NK-92 treated with Interleukin-12 subunit alpha and Interleukin-12 subunit beta, amount 100 ng/mL, for 24 hours (cell line): Measurements from ENCODE around the gene SERPINA3.
"Not testable (repeated sequence)": the region's sequence is repeated elsewhere in the genome, so short reads cannot be mapped to it uniquely, and the experiment has no call there.

Source experiments
- DNase-seq: peaks from one replicate; lab custom pipeline; 2025; lab: John Stamatoyannopoulos, UW

Gene SERPINA3

DNA sequence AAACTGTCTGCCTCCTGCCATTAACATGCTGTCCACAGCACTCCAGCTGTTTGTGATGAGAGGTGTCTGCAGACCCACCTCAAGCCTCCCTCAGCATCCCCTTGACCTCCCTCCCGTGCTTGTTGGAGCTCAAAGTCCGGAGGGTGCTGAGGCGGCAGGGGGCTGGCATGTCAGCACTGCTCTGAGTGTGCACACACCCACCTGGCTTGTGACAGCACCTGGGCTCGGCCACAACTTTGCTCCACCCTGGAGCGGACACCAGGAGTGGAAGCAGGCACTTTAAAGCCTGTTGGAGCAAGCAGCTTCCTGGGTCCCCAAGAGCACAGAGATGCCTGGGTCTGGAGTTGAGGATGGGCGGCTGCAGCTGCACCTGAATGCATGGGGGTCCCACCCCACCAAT is 20.9 kb downstream of the SERPINA3 start:
- no peak for DNase-seq

DNA sequence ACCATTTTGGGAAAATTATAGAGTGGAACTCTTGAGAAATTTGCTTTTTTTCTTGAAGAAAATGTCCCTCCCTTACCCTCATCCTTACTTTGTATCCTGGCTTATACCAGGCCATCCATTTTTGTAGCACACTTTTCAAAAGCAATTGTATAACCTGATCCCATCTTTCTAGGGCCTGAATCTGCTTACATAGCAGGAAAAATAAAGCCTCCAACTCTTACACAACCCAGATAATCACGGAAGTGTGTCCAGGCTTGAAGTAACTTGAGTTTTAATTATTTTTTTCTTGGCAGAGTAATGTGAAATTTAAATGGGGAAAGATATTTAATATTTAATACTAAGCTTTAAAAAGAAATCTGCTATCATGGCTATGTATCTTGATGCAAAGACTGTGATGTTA is 23.0 kb downstream of the SERPINA3 start:
- DNase-seq = no peak

DNA sequence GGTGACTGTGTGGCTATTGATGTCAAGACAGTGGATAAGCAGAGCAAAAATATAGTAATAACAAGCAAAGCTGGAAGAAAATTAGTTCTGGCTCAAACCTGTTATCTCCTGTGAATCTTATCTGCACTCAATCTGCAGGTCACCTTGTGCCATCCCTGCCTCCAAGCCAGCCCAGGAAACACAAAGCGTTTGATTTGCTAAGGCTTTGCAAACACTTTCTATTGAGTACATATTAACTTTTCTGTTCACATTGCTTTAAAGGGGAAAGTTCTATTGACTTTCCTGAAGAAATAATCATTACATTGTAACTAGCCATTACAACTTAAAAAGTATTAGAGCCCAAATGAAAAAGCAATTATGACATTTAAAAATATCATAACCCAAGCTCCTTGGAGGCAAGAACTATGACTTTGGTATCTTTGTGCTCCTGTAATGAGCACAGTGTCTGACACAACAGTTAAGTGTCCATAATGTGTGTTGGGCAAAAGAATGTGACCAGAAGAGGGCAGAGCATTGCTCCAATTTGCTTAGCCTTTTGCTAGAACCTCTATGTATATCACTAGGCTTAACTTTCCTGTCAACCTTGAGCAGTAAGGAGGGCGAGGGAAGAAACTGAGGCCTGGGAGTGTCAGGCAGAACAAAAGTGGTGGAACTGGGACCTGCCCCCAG is 24.7 kb downstream of the SERPINA3 start:
- DNase-seq = no peak

DNA sequence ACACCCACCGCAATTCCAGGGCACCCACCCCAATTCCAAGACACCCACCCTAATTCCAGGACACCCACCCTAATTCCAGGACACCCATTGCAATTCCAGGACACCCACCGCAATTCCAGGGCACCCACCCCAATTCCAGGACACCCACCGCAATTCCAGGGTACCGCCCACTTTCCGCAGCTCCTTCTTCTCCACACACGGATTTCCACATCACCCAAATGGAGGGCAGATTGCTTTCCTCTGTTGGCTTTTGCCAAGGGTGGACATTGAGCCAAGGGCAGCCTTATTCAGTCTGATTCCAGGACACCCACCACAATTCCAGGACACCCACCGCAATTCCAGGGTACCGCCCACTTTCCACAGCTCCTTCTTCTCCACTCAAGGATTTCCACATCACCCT is 25.6 kb downstream of the SERPINA3 start:
- DNase-seq = not testable (repeated sequence)

DNA sequence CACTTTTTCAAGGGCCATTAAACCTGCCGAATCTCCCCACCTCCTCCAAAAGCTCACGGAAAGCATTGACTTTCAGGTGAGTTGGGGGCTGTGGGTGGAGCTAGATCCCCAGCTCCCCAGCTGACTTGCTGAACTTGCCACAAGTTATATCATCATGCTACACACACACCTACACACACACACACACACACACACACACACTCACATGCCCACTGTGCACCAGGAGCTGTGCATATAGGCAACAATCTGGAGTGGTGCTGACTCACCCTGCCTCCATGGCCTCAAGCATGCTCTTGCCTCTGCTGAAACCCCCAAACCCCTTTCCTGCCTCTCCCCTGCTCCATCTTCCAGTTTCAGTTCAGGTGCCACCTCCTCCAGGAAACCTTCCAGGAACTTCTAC is 26.1 kb downstream of the SERPINA3 start:
- no peak for DNase-seq

DNA sequence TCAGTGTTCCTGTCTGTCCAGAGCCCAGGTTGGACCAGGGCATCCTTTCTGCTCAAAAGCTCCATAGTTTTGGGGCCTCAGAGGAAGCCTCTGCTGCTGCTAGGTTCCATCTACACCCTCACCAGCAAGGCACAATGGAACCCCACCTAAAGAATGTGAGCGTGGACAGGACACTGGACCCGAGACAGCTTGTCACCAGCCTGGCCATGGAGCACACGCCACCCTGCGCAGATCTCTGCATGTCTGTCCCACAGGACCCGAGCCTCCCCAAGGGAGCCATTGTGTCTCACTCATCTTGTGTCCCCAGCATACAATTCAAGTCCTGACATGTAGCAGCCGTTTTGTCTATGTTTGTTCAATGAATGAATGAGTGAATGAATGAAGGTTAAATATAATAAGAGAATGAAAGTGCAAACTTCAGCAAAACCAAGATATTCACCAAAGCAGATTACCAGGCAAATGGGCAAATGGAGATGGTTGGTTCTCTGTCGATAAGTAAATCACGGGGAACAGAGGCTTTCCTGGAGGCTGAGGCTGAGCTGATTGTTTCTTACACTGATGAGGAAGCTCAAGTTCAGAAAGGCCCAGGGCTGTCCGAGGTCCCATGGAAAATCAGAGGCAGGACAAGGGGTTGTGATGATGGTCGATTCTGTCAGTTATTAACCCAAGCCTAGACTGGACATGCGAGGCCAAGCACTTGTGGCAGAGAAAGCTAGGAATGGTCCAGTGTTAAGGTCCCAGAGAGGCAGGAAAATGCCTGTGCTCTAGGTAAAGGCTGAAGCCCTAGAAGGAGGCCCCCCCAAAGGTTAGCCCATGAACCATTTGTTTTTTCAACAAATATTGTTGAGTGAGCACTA is 27.0 kb downstream of the SERPINA3 start:
- no peak for DNase-seq

DNA sequence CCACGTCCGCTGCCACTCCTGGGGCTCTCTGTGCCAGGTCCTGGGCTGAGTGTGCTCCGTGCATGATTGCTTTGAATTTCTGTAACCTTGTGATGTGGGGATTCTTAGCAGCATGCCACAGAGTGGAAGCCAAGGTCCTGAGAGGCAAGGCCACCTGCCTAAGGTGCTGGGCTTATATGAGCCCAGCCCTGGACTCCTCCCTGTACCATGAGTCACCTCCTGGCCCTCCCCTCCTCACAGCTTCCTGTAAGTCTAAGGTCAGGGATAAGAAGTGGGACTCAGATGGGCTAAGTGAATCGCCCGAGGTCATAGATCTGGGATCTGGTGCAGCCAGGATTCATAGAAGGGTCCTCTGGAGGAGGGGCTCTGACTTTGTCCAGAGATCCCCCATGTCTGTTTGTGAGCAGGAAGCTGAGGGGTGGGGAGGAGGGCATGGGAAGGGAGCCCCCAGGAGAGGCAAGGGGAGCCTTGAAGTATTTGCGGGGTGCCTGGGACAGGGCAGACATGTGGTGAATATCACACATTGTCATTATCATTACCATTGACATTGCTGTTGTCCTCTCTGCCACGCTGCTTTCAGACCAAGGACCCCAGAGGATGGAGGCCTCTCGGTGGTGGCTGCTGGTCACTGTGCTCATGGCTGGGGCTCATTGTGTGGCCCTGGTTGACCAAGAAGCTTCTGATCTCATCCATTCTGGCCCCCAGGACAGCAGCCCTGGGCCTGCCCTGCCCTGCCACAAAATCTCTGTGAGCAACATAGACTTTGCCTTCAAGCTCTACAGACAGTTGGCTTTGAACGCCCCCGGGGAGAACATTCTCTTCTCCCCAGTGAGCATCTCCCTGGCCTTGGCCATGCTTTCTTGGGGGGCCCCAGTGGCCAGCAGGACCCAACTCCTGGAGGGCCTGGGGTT is 28.8 kb downstream of the SERPINA3 start:
- DNase-seq = no peak

DNA sequence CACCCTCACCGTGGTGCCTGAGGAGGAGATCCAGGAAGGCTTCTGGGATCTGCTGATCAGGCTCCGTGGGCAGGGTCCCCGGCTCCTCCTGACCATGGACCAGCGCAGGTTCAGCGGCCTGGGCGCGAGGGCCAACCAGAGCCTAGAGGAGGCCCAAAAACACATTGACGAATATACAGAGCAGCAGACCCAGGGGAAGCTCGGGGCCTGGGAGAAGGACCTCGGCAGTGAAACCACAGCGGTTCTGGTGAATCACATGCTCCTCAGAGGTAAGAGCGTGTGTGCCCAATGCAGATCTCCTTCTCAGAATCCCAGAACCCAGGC is 29.4 kb downstream of the SERPINA3 start:
- DNase-seq = no peak

DNA sequence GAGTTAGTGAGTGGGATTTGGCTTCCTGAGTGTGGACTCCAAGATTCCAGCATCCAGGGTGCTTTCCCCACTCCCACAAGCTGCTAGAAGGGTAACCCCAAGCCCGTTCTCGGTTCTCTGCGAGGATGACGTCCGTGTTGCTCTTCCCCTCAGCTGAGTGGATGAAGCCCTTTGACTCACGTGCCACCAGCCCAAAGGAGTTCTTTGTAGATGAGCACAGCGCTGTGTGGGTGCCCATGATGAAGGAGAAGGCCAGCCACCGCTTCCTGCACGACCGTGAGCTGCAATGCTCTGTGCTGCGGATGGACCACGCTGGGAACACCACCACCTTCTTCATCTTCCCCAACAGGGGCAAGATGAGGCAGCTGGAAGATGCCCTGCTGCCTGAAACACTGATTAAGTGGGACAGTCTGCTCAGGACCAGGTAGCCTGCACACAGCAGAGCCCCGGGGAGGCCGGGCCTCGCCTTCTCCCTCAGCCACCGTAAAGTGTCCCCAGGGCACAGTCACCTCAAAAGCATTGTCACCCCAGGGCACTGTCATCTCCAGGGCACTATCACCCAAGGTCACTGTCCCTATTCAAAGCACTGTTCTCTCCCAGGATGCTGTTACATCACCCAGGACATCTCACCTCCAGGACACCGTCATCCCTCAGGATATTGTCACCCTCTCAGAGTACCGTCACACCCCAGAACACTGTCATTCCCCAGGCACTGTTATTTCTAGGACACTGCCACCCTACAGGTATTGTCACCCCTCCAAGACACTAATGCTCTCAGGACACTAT is 31.3 kb downstream of the SERPINA3 start:
- no peak for DNase-seq

DNA sequence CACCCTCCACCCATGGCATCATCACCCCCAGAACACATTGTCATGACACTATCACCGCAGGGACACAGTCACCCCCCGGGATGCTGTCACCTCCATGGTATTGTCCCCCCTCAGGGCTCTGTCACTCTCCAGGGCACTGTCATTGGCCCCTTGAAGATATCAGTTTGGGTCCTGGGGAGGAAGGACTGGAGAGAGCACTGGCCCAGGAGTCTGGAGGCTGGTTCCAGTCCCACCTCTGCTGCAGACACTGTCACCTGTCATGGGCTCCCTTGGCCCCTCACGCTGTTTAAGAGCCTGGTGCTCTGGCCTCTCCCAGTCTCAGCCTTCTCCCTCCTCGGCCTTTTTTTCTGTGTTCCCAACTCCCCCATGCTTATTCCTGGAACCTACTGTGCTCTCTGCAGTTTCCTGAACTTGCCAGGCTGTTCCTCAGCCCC is 31.9 kb downstream of the SERPINA3 start:
- no peak for DNase-seq

DNA sequence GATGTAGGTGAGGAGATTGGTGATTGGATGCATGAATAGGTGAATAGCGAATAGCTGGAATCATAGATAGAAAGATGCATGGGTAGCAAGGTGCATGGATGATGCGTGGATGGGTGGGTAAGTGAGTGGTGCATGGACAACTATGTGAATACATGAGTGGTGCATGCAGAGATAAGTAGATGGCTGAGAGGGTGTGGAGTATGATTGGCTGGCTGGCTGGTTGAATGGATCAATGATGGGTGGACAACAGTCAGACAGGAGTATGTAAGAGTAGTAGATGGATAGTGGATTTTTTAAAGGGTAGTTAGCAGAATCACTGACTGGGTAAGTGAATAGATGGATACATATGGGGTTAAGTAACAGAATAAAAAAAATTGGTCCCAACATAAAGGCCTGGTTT is 33.9 kb downstream of the SERPINA3 start:
- DNase-seq = no peak

DNA sequence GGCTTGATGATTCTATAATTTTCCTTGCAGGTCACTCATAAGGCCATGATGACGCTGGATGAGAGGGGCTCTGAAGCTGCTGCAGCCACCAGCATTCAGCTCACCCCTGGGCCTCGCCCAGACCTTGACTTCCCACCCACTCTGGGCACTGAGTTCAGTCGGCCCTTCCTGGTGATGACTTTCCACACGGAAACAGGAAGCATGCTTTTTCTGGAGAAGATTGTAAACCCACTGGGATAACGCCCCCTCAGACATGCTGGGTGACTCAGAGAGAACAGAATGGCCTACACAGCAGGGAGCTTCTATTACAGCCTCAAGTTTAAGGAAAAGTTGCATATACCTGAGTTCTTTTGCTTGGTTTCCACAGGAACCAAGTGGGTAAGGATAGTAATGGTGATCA is 34.3 kb downstream of the SERPINA3 start:
- no peak for DNase-seq

DNA sequence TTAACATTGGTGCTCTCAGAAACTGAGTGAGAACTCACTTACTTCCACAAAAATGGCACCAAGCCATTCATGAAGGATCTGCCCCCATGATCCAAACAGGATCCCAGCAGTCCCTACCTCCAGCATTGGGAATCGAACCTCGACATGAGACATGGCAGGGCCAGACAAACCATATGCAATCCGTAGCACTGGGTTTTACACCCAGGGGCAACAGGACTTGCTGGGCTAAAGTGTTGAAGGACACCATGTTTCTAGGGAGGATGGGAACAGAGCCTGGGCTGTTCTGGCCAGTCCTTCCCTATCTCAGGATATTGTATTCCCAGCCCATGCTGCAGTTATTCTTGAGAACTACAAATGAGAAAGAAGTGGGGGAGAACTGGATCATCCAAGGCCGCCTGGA is 36.6 kb downstream of the SERPINA3 start:
- no peak for DNase-seq

DNA sequence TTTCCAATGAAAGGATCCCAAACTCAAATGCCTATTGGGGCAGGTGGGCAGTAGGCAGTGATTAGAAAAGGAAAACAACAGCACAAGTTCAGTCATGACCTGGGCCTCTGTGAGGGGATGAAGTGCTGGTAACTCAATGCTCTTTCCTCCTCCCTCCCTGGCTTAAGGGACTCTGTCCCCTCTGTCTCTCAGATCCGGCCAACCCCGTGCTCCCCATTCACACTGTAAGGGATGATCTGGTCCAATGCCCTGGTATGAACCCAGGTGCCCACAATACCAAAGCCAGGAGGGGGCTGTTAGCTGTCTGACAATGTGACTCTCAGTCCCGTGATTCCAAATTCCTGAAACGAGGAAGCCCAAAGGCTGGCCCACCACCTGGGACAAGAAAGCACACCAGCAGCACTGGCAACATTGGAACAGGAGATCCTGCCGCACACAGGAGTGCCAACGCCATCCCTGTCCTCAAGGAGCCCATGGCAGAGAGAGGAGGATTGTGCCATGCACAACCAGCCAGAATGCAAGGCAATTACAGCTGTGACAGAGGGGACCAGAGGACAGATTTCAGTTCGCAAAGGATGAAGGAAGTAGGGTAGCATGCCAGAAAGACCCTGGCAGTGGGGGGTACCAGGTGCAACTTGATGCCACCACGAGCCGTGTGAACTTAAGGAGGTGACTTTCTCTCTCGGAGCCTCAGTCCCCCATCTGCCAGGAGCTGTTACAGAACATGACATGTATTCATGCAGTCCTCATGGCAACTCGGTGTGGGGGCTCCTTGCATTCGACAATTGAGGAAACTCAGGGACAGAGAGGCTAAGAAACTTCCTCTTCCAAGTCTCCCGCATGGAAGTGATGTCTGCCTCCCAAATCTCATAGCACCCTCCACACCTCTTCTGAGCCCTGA is 37.6 kb downstream of the SERPINA3 start:
- DNase-seq = no peak

DNA sequence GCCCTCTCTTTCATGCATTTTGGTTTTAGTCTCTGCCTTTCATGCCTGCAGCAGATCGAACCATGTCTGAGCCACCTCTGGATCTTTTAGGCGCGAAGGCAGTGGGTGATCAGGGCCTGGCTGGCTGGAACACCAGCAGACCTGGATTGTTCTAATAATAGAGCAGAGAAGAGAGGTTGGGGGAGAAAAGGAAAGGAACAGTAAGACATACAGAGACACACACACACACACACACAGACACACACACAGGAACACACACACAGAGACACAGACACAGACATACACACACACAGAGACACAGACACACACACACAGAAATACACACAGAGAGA is 38.2 kb downstream of the SERPINA3 start:
- DNase-seq = no peak

DNA sequence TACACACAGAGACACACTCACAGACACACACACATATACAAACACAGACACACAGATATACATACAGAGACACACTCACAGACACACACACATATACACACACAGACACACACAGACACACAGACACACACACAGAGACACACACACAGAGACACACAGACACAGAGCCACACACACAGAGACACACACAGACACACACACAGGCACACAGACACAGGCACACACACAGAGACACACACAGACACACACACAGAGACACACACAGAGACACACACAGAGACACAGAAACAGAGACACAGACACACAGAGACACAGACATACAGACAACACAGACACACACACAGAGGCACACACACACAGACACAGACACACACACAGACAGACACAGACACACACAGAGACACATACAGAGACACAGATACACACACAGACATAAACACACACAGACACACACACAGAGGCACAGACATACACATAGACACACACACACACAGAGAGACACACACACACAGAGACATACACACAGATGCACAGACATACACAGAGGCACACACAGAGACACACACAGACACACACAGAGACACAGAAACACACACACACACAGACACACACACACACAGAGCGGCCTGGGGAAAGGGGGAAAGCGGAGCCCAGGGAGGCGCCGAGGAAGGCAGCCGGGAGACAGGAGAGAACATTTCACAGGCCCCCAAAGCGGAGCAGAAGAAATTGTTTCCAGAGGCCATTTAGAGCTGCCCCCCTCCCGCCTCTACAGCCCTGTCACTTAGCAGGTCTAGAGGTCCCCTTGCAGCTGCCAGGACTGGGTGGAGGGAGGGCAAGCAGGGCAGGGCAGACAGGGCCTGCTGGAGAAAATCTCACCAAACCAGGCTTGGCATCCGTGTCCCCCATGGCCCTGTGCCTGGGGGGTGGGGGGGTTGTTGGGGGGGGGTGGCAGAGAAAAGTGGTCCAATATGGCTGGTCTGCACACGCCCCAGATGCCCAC is 38.9 kb downstream of the SERPINA3 start:
- DNase-seq = no peak

DNA sequence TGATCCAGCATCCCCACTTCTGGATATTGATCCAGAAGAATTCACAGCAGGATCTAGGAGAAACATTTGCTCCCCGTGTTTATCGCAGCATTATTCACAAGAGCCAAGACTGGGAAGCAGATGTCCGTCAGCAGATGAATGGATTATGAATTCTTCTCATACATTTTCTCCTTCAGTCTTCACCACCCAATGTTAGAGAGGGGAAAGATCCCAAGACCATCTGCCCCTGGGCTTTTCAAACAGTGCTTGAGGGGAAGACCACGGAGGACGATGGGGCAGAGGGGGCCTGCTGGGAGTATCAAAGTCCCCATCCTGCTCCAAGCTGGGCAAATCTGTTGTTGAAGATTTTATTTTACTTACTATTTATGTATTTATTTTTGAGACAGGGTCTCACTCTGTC is 41.1 kb downstream of the SERPINA3 start:
- DNase-seq = no peak

DNA sequence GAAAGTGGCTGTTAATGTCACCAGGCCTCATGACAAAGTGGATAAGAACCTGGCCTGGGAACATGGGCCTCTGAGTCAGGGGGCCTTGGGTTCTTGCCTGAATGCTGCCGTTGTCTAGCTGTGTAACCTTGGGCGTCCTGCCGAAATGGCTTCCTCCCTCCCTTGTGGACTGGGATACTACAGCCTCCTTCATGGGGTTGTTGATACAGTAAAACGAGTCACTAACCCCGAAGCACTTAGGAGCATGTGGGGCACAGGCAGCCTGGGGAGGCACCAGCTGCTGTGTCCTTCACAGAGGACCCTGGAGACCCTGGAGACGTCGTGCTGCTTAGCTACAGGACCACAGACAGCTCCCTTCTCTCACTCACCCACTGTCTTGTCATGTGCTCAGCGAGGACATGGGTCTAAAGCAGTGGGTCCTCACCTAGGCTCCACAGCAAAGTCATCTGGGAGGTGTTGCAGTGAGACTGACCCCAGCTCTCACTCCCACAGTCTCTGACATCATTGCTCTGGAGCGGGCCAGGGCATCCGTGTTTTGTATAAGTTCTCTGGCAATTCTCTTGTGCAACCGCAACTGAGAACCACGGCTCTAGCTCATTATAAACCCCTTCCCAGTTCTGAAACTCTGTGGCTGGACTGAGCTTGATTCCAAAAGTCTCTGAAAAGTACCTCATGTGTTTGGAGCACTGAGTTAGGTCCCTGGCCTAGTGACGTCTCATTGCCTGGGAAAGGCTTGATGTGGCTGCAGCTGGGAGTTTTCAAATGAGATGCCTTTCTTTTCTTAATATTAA is 42.1 kb downstream of the SERPINA3 start:
- no peak for DNase-seq

DNA sequence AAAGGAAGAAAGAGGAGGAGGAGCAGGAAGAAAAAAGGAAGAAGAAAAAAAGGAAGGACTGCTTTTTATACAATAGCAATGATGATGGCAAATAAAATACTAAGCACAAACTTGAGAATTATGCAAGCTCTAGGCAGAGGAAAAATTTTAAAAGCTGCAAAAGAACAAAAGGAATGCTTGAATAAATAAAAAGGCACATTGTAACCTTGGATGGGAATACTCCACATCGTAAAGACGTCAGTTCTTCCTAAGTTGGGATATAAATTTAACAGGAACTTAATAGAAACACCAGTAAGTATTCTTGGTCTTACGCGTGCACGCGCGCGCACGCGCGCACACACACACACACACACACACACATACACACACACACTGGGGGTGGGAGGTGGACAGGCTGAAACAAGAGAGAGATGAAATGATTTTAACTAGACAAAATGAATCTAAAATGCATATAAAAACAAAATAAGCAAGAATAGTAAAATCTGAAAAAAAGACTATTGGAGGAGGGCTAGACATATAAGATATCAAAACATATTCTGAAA is 43.0 kb downstream of the SERPINA3 start:
- DNase-seq = no peak
